T follicular helper cell (primary cell): Measurements from ENCODE around the gene DCLK3.

Experiments used
- DNase-seq: peaks from one replicate; pipeline ENCODE4 v3.0.0-alpha.2; 2020; ENCODE audit warnings: low read depth

Gene DCLK3

DNA sequence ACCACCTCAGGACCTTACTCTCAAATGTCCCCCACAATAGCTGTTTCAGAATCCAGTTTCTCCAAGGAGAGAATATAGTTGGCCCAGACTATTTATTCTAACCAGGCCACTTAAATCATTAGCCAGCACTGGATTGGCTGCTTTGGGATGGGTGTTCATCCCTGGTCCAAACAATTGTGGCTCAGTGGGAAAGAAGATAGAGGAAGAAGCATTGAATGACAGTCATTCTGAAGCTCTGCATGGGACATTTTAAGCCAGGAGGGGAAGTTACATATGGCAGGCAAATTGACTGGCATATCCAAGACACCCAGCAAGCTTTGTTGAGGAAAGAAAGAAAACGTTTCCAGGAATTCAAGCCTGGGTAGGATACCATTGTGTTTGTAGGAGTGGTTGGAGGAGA is 5.6 kb upstream of the DCLK3 start:
- no peak for DNase-seq

DNA sequence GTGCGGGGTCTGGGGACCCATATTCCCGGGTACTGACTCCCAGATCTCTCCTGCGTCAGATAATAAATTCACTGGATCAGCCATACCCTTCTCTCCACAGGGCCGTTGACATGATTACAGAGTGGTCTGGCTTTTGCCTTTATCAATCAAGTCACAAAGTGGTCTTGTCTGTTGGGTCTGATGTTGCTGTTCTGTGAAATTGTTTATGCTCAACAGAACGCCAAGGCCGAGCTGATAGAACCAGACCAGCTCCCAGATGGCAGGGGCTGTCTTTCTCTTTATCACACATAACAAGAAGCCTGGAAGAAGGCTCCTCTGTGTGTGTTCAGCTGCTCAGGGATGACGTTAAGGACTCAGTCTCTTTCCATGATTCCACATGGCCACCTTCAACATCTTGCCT is 751 bp upstream of the DCLK3 start:
- DNase-seq = no peak

DNA sequence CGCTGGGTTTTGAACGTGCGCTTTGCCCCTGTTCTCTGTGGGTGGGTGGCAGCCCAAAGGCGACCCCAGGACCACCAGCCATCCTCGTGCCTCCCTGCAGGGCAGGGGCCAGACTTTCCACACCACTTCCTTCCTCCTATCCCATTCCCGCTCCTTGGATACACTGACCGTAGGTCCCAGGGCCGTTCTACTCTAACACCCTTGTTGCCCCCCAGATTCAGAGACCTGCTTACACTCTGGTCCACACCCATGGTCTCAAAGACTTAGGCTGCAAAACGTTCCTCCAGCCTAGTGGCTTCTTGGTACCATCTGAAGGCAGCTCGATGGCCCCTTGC is 318 bp upstream of the DCLK3 start:
- no peak for DNase-seq

DNA sequence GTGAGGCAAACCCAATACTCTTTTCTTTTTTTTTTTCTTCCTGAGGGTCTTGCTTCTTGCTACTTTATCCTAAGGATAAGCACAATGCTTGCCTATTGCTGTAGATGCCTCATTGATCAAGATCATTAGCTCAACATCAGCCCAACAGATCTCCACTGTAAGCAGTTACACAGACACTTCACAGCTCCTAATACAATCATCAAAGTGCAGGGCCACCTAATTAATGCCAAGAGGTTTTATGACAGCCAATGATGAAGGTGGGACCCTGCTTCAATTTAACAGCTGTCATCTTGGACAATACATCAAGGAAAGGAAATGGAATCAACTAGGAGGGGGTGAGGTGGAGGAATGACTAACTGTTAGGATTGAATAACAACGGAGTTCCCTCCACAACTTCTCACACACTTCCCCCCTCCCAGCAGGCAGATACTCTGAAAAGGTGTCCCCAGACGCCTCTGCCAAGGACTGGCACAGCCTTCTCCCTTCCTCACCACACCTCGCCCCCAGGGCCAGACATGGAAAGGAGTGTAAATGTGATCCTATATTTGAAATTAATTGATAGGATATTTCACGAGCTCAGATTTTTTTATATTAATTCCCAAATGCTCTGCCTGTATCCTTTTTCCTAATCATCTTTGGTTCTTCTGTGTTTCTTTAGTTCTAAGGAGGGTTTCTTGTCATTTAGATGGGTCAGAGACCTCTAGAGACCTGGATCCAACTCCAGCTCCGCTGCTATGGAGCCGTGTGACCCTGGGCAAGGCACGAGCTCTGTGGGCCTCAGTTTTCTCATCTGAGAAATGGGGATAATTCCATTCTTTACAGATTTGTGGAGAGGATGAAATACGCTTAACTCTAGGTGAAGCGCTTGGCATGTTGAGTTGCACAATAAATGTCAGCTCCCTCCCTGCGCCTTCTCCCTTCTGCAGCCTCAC is 1.2 kb downstream of the DCLK3 start:
- no peak for DNase-seq

DNA sequence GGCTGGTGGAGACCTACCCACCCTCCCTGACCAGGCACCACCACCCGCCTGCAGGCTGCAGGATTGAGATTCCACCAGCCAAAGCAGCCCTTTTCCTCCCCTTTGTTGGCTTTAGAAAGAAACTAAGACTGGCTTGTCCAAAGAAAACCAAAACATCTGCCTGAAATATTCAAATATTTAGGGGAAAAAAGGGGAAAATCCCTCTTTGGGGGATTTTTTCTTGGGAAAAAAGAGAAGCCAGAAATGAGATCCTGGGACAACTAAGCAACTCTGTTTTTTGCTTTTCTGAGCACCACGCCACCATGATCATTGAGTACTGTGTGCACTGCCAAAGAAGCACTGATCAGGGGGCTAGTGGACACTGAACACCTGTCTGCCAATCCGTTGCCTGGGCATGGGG is 2.6 kb downstream of the DCLK3 start:
- DNase-seq = no peak

DNA sequence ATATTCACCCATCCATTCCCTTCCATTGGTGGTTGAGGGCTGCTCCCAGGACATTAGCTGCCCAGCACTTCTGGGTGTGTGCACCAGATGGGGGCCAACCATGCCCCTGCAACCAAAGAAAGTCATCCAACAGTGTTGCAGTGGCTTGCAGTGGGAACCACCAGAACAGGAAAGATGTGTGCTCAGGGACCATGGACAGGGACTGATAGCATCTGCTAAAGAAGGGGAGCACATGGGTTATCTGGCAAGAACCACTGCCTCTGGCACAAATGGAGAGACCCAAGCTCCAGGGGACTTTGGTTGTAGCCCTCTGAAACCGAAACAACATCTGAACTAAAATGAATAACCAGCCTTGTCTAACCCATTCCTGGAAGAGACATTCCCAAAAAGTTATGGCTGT is 8.1 kb downstream of the DCLK3 start:
- no peak for DNase-seq

DNA sequence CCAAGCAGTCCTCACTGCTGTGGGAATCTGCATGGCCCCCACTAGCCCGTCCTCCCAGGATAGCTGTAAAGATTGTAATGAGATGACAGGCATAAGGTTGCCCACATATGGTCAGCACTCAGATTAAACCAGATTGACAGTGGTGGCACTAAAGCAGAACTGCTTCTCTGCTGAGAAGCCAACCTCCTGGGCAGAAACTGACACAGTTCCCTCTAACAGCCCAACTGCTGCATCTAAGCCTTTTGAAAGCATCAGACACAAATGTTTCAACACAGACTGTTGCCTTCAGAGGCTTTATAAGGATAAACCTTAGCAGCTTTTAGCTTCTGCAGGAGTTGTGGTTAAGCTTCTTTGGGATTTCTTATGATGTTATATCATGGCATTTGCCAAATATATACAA is 13.0 kb downstream of the DCLK3 start:
- DNase-seq = no peak

DNA sequence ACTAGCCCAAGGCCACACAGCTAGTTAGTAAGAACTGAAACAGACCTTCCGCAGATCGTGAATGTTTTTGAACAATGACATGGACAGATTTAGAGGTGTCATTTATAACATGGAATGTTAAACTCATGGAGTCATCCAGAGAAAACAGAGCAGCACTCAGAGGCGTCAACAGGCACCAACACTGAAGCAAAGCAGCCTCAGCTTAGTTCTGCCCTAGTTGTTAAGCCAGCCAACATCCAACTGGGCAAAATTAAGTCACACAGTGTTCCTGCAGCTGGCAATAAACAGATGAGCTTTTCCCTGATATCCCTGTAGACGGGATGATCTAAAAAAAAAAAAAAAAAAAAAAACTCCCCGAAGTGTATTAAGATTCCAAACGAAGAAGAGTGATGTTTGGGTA is 13.6 kb downstream of the DCLK3 start:
- no peak for DNase-seq

DNA sequence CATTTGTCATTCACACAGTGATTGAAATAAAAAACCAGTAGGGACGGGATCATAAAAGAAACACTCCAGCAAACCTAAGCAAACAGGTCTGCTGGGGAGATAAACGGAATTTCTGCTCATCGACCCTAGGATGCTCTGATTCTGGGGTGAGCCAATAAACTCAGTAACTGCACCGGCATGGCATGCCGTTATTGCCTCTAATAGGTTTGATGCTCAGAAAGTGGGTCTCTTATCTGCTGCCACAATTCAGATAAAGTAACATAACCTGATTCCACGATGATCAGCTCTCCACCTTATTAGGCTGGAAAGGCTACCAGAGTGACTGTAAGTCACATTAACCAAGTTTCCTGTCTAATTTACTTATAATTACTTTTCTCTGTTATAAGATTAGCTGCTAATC is 19.6 kb downstream of the DCLK3 start:
- DNase-seq = no peak

DNA sequence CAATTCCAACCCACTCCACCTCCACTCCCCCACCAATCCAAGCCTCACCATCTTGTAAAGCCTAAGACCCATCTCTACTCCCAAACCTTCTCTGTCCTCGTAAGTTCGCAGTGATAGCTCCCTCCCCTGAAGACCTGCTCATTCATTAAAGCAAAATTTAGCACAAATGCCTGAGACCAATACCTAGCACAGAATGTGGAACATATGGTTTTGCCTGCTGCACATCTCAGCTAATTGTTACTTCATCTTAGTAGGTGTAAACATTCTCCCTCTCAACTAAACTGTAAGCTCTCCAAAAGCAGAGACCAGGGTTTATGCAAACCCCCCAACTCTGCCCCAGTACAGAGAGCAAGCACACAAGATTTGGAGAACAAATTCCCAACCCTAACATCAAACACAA is 20.5 kb downstream of the DCLK3 start:
- no peak for DNase-seq

DNA sequence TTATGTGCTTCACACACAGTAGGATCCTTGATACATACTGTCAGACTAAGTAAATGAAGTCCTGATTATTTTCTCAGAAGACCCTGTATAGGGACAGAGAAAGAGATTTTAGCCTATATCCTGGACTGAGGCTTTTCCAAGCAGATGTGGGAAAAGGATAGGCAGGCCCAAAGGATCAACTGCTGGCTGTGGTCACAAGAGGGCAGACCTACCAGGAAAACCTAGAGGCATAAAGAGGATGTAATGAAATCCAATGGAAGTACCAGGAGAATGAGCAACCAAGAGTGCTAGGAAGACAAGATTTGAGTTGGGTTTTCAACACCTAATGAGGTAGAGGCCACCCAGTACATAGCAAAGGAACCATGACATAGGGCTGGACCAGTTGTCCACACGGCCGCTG is 23.1 kb downstream of the DCLK3 start:
- no peak for DNase-seq

DNA sequence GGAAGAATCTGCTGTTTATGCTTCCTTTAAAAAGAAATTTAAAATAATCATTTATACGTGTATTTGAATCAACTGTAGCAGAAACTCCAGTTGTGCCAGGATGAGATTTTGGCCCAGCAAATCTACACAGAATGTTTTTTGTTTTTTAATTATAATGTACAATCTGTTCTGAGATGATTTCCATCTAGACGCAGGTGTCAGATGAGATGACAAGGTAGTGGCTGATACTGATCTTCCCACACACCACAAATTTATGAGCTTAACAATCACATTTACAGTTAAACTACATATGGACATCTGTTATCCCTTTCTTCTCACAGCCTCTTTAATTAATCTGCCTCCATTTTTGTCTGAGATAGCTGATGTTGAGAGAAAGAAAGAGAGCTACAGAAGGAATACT is 23.6 kb downstream of the DCLK3 start:
- no peak for DNase-seq

DNA sequence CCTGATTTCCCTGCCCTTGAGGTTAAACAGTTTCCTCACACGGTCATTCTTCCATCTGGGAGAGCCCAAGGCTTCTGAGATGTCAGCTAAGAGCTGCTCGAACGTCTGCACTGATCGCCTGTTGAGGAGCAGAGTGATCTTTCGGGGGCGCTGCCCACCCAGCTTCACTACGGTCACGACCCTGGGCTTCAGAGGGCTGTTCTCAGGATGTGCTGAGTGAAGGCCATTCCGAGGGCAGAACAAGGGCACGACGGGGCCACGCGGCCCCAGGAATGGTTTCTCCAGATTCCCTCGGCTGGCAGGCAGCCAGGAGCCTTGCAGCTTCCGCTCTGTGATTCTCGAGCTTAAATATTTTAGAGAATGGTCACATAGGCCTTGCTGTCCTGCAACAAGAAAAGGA is 25.7 kb downstream of the DCLK3 start:
- no peak for DNase-seq

DNA sequence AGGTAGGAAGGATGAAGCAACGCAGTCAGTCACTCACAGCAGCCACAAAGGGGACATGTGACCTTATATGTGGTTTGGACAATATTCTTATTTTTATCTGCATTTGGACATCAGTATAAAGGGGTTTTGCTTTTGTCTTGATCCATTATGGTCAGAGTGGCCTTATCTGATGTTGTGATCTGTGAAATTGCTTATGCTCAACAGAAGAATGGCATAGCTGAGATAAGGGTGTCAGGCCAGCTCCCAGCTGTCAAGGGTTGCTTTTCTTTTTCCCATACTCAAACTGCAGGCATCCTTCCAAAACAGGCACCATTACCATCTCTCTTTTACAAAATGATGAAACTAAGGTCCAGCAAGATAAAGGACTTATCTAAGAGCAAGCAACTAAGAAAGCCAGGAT is 28.1 kb downstream of the DCLK3 start:
- no peak for DNase-seq

DNA sequence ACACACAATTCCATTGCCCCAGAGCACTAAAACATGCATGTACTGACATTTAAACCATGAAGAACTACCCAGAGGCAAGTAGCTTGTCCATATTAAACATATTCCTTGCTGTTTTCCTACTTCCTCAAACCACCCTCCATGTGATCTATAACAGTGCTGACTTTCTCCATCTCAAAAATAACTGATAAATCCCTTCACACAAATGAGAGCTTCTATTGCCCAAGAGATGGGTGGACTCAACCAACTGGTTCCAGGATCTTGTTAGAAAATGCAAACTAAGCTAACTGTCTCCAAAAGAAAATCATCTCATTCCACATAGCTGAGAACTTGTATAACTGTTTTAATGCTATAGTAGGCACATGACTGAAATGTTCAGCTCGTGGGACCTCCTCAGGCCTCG is 29.6 kb downstream of the DCLK3 start:
- no peak for DNase-seq

DNA sequence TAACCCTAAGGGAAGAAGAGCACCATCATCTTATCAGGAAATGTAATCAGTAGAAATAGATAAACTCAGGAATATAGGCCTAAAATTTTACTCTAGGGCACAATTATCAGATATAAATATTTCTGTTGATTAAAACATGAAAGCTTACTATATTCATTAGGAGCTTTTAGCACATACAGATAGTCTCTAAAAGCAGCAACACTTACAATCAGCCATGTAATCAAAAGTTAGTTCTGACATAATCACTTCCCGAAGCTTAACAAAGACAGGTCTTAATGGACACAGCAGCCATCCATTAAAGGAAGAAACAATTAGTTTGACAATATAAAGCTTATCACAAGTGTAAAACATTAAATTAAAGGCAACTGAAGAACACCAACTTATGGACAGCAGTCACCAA is 30.6 kb downstream of the DCLK3 start:
- DNase-seq = no peak

DNA sequence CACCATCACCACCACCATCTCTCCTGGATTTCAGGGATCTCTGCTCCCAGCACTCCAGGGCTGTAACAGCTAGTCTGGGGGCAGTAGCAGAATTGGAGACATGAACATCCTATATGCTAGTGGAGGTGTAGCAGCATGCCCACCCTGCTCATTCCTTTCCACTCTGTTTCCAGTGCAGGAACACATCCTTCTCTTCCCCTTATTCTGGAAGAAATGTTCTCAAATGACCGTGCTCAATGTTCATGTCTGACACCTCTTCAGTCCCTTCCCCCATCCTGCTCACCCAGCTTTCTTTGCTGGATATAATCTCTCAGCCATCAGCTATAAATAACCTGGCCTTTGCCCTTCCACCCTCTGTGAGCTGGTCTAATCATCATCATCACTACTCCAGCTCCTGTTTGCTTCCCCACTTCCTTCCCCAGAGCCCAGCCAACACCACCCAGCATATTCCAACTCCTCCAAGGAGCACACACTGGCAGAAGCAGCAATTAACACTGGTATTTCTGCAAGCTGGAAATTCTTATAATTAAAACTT is 31.1 kb downstream of the DCLK3 start:
- no peak for DNase-seq

DNA sequence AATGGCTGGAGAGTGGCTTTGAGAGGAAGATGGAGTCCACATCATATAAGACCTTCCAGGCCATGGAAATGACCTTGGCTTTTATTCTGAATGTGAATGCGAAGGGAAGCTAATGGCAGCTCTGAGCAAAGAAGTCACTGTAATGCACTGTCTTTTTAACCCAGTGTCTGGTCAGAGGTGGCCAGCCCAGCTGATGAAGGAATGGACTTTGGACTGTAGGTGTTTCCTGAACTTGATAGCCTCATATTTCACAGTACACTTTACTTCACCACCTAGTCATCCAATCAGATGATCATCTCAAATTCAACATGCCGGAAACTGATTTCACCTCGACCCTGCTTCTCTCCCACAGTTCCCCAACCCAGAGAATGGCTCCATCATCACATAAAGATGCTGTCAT is 33.4 kb downstream of the DCLK3 start:
- DNase-seq = no peak

DNA sequence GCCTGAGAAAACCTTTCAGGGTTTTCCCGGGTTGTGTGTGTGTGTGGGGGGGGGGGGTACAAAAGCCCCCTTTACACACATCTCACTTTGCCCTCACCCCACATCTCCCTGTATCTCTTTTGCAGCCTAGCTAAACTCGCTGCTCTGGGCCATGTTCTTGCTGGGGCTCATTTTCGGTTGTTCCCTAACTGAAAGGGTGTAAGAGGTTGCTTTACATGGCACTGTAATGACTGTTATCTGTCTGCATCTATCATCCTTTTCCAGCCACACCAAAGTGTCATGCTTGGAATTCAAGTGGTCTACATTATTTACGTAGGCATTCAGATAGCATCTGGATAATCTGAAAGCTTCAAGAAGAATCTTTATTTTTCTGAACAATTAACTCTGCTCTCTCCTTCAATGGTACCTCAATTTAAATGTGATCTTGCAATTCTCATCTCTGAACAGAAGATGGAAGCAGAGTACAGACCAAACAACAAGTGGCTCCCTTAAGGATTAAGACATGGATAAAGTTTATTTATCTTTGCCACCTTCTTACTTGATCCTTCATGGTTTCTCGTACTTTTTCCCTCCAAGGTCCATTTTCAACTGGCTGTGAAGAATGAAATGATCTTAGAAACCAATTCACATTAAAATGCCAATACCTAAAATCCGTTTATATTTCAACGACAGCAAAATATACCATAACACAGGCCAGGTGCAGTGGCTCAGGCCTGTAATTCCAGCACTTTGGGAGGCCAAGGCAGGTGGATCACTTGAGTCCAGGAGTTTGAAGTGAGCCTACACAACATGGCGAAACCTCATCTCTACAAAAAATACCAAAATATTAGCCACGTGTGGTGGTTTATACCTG is 34.9 kb downstream of the DCLK3 start:
- DNase-seq = no peak

DNA sequence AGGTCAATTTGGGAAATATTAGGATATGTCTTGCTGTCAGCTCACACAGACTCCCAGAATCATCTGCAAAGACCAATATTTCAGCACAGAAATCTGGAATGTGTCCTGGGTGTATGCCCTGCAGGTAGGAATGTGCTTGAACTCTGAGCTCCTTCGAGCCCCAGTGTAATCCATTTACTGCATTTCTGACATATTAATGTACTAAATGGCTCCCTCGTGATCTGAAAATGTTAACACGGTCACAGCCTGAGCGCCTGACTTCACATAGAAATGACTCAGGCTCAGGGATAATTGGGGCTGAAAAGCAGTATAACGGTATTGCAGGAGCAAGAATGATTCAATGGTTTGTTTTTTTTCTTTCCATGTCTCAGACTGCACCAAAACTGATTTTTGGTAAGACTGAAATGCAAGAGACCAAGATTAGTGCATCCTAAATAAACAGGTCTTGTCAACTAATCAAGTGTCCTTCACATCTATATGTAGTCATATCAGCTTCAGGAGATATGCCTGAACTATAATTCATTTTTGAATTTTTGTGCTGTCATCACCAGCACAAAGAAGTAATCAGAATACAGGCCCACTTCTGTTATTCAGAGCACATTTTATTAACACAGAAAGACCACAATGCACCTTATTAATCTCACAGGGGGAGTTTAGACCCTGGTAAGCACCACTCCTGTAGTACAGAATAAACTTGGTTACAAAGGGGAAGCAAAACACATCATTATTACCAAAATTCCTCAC is 49.8 kb downstream of the DCLK3 start:
- no peak for DNase-seq

DNA sequence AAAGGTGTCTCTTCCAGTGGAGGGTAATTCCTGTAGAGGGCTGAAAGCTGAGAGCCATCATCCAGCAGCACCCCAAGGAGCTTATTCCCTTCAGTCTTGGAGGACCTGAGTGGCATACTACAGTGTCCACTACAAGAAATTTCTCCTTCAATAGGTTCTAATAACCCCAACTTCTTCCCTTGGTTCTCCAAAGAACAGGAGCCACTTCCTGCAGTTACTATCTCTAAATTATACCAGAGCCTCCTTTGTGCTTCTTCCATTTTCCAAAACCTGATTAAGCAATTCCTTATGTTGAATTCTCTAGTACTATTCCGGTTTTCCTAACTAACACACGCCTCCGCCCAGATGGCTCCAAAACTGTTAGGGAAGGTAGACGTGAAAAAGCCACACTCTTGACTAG is 50.4 kb downstream of the DCLK3 start:
- DNase-seq = no peak

DNA sequence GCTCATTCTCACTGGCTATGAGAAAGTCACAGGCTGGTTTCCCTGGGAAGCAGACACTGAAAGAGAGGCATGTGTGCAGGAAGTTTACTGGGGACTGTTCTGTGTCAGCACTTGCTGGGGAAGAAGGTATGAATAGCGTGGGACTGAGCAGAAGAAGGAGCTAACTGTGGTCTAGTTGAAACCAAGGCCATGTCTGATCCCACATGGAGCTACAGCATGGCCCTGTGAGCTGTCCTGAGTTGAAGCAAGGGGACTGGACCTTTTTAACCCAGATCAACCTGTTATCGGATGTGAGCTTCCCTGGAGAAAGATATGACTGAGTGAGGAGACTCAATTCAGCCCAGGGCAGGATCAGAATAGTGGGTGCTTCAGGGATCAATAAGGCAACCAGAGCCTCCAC is 53.7 kb downstream of the DCLK3 start:
- DNase-seq = no peak
